ENCODE results near the gene FMNL3.

GRCh38 chr12:49649445-49649844, 57.8 kb downstream of the FMNL3 start:
- no peak for TF ChIP-seq CTCF (IDR thresholded peaks at IDR 0.05)
- TF ChIP-seq FOXM1 (IDR thresholded peaks at IDR 0.05; ENCODE audit: low read depth) = no peak
- no peak for TF ChIP-seq RFX5 (IDR thresholded peaks at IDR 0.05; ENCODE audit: low read length)
- TF ChIP-seq IRF3 (IDR thresholded peaks at IDR 0.05; ENCODE audit: low read depth, low read length) = no peak
- no peak for TF ChIP-seq EZH2phosphoT487 (IDR thresholded peaks at IDR 0.05; ENCODE audit: borderline replicate concordance, low read depth)
- no peak for TF ChIP-seq RAD21 (IDR thresholded peaks at IDR 0.05; ENCODE audit: low read length)
- TF ChIP-seq MXI1 (IDR thresholded peaks at IDR 0.05; ENCODE audit: low read depth, low read length) = no peak
- TF ChIP-seq USF1 (IDR thresholded peaks at IDR 0.05; ENCODE audit: borderline replicate concordance, low read depth) = no peak
- no peak for TF ChIP-seq YY1 (IDR thresholded peaks at IDR 0.05; ENCODE audit: low read depth)
- TF ChIP-seq GATA2 (CRISPR knock-in tag; IDR thresholded peaks at IDR 0.05) = no peak
